Measurements from ENCODE around the gene SLC30A5. TPM values are rescaled to one million over a fixed set of nuclear protein-coding genes. Genes with fewer than 3 reads are reported as not detected.

The SLC30A5 gene
- total and polyA plus RNA-seq, 9 of the 15 experiments (the other 6 are each of a cell fraction or from before 2014, with no cell fraction given) = 22.9 to 86.8 (median 62.5) TPM

DNA sequence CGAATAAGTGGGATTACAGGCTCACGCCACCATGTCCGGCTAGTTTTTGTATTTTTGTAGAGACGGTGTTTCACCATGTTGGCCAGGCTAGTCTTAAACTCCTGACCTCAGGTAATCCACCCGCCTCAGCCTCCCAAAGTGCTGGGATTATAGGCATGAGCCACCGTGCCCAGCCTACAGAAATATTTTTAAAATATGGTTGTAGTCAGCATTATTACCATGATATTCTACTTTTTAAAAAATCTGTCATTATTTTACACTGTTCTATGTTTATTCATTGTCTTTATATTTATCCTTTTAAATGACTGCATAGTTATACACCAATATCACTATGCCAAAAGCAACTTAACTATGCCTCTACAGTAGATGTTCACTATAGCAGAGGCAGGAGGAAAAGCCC lies 41.6 kb upstream of the SLC30A5 start:
- in situ Hi-C loops (cut with MboI) = no loop called here
- BruUV-seq (replicated peaks) = no TSS peak

More for the DNA sequence above, 41.6 kb upstream of the SLC30A5 start:
- Histone ChIP-seq H3K4me2 (ENCODE audit: insufficient read depth, low read length) (no peak overlapping the region), H3K36me3 (ENCODE audit: control insufficient read depth, insufficient read depth, low read length) (no peaks in the 10 kb centered on the region), H3K4me3 (no peak overlapping the region), H4K20me1 (replicated peaks; ENCODE audit: control insufficient read depth, insufficient read depth, low read length) (no peaks in the 10 kb centered on the region), H2AFZ (ENCODE audit: low read depth, low read length) (no peak overlapping the region), H3K4me1 (replicated peaks in 1 of 2; ENCODE audit: control insufficient read depth in 2 of 2, insufficient read depth in 2 of 2, low read length in 2 of 2) (no peaks in the 10 kb centered on the region), H3K9ac (ENCODE audit: insufficient read depth in 1 of 2, low read depth in 2 of 2, low read length in 2 of 2) (no peak overlapping the region), H3K9me1 (ENCODE audit: control insufficient read depth, insufficient read depth, low read length) (no peaks in the 10 kb centered on the region), H3K27ac (ENCODE audit: extremely low read depth, low read depth, low read length) (no peak overlapping the region), H3K9me3 (replicated peaks; ENCODE audit: control insufficient read depth, insufficient read depth, low read depth, low read length) (no peaks in the 10 kb centered on the region), H3K79me2 (ENCODE audit: control insufficient read depth, insufficient read depth, low read length) (no peaks in the 10 kb centered on the region), H3K27me3 (ENCODE audit: control insufficient read depth in 2 of 2, insufficient read depth in 2 of 2, low read length in 2 of 2) (no peaks in the 10 kb centered on the region)
- FAIRE-seq = no peak
- intact Hi-C loops (cut with micrococcal nuclease) = no loop called here
- TF ChIP-seq ZNF316 (IDR thresholded peaks at IDR 0.05) = peak; percentile 67; the same call in 1 of the 2 replicates
- TF ChIP-seq, protein P1, sequence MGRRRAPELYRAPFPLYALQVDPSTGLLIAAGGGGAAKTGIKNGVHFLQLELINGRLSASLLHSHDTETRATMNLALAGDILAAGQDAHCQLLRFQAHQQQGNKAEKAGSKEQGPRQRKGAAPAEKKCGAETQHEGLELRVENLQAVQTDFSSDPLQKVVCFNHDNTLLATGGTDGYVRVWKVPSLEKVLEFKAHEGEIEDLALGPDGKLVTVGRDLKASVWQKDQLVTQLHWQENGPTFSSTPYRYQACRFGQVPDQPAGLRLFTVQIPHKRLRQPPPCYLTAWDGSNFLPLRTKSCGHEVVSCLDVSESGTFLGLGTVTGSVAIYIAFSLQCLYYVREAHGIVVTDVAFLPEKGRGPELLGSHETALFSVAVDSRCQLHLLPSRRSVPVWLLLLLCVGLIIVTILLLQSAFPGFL (CRISPR knock-in tag; IDR thresholded peaks at IDR 0.05) = no peak
- TF ChIP-seq C11orf30 (IDR thresholded peaks at IDR 0.05; ENCODE audit: low read depth) = peak; percentile 47; the same call in 1 of the 2 replicates
- ATAC-seq = no peak
- CTCF ChIA-PET (ENCODE audit: low intra/inter-chr PET ratio) = no interaction called here
- 61% methylated on average over 6 of the region's 6 CpGs for WGBS (ENCODE audit: insufficient coverage, low coverage, missing lambda C conversion rate)
- DNase-seq (ENCODE audit: extremely low read depth in 1 of 4, low spot score in 3 of 4) = no peak
- POLR2A ChIA-PET = no interaction called here
